HG03442 (cell line): ENCODE data around the gene ZNF341.
"Not testable (repeated sequence)": the region's sequence is repeated elsewhere in the genome, so short reads cannot be mapped to it uniquely, and the experiment has no call there.

ENCODE experiments used
- ATAC-seq: cut with Tn5 transposase; IDR thresholded peaks from one replicate; pipeline ENCODE4 v1.9.1; 2021; ENCODE audit warnings: mild to moderate bottlenecking, moderate library complexity; ENCODE audit not compliant: unreplicated experiment

Gene ZNF341

DNA sequence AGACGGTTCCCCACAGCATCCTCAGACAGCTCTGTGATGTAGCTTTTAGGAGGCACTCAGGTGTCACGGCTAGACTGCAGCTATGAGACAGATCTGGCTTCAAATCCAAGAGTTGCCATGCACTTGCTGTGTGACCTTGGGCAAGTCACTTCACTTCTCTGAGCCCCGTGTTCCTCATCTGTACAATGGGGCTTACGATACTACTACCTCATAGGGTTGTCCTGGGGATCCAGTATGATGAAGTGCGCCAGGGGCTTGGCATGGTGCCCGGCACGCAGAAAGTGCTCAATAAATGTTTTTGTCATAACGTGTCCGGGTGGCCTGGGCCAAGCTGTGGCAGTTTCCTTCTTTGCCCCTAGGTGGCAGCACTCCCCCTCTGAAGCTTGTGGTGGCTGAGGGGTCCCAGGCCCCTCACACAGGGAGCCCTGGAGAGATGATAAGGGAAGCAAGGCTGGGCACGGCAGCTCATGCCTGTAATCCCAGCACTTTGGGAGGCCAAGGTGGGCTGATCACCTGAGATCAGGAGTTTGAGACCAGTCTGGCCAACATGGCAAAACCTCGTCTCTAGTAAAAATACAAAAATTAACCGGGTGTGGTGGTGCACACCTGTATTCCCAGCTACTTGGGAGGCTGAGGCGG, 60.3 kb downstream of the ZNF341 start:
- ATAC-seq = no peak

DNA sequence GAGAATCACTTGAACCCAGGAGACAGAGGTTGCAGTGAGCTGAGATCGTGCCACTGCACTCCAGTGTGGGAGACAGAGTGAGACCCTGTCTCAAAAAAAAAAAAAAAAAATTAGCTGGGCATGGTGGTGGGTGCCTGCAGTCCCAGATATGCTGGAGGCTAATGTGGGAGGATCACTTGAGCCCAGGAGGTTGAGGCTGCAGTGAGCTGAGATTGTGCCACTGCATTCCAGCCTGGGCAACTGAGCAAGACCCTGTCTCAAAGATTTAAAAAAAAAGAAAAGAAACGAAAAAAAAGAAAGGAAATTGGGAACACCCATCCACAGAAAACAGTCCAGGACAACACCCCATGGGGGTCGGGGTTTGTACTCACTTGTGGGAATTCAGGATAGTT, 60.8 kb downstream of the ZNF341 start:
- not testable (repeated sequence) for ATAC-seq

DNA sequence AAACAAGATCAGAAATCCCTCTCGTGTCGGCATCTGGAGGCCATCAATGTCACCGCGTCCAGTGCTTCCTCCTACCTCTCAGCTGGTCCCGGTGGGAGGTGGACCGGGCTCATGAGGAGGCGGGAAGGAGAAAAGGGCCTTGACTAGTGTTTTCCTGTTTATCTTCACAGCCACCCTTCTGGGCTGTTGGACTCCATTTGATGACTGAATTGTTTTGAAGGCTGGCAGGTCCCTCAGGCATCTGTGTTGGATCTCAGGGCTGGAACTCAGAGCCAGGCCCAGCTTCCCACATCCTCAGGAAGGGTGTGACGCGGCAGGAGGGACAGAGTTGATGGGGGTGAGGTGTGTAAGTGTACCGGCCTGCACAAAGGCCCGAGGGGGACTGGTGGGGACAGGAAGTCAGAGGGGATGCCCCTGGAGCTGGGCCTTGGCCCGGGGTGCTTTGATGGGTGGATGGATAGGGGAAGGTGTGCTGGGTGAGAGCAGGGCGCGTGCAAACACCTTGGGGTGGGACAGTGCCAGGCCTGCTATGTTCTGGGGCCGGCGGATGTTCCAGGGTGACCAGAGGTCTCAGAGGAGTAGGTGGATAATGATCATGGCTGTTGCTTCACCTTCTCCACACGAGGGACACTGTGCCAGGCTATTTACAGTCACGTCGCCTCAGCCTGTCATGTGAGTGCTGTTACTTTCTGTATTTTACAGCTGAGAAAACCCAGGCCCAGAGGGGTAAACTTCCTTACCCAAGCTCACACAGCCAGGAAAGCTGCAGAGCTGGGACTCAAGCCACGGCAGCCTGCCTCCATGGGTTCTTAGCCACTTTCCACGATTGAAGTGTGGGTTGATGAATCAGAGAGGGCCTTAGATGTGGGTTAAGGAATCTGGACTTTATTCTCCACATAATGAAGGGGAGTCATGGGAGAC, 61.5 kb downstream of the ZNF341 start:
- ATAC-seq = no peak

DNA sequence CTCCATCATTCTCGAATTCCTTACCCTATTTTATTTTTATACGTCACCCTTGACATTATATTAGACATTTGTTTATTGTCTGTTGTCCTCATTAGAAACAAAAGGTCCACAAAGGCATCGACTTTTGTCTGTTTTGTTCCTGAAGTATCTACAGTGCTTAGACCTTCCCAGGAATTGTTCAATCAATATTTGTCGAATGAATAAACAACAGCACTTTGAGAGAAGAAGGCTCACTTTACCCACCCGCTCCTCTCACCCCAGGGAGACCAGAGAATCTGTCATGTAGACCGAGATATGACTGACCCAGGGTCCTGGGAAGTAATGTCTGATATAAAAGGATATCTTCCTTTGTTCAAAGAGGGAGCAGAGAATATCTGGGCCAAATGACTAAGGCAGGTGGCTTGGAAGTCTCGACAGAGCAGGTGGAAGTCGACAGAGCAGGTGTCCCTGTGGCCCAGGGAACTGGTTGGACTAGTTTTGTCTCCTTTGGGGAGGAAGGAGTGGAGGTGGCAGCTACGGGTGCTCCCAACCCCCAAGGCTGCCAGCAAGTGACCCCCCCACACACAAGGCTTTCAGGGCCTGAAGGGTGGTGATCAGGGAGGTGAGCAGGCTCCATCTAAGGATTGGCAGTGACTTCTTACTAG, 64.6 kb downstream of the ZNF341 start:
- ATAC-seq = no peak

- ATAC-seq = no peak
Observed at GRCh38 chr20:33796907-33797544, 65.2 kb downstream of the ZNF341 start.

DNA sequence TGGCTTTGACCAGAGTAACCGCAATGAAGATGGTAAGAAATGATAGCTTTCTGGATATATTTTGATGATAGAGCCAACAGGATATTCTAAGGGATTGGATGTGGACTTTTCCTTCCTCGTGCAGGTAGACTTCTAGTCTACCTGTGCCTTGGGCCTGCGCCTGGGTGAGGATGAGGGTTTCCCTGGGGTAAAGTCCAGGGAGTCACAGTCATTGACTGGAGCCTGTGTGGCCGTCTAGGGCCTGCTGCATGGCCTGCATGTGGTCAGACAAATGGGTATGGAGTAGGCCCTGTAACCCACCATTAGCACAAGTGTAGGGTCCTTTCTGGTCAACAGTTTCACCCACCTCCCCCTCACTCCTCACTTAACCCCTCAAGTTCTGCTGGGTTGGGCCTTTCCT, 66.6 kb downstream of the ZNF341 start:
- ATAC-seq = no peak

GRCh38 chr20:33803921-33804337, 72.1 kb downstream of the ZNF341 start:
- ATAC-seq = no peak

DNA sequence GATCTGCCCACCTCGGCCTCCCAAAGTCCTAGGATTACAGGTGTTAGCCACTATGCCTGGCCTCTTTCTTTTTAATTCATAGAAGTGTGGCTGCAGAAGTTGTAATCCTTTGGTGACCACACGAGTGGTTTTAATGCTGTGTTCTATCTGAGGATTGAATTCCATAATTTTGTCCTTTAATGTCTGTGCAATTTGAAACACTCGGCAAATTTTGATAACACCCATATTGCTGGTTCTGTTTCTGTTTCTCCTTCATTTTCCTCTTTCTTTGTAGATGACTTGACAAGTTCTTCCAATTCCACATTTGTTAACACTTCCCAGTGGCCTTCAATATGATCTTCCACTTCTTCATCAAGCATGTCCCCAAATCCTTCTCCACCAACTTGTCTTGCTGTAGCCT, 76.6 kb downstream of the ZNF341 start:
- ATAC-seq = no peak

DNA sequence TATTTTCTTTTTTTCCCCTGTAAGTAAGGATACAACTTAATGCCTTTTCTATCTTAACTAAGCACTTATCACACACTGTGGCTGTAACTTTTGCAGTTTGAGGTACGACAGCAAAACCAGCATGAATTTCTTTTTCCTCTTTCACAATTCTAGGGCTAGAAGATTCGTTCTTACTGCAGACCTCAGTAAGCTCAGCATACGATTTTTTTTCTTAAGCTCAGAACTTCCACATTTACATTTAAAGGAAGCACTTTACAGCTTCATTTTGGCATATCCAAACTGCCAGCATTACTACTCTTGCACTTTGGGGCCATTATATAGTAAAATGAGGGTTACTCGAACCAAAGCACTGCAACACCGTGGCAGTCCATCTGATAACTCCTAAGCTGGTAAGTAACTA, 78.5 kb downstream of the ZNF341 start:
- no peak for ATAC-seq

DNA sequence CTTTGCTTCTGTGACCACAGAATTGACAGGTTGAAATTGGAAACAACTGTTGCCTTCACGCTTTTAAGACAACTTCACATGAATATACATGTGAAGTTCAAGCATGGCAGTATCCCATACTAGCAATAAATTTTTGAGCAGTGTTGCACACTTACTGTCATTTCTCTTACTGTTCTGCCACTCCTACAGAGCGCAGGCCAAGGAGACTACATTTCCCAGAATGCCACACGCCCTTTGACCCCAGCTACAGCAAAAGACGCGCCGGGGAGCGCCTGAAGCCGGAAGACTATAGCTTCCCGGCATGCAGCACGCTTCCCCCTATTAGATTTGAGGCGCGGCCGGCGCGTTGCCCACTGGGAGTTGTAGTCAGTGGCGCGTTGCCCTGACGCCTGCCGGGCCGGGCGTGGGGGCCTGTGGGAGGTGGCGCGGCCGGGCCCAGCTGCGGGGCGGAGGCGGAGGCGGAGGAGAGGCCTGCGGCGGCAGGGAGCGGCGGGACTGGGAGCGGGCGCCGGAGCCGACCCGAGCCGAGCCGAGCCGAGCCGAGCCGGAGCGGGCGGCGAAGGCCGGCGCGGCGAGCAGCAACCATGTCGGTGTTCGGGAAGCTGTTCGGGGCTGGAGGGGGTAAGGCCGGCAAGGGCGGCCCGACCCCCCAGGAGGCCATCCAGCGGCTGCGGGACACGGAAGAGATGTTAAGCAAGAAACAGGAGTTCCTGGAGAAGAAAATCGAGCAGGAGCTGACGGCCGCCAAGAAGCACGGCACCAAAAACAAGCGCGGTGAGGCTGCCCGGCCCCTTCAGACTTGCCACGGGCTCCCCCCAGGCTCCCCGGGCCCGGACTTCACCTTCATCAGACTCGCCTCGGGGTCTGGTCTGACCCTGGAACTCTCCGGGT, 79.3 kb downstream of the ZNF341 start, which contains the start of gene CHMP4B:
Gene CHMP4B, plus strand, starts transcription at position 464 of the 891 bp plus-strand sequence. Its CDS starts 121 bp downstream, at position 585.
- ATAC-seq = peak; percentile 95

GRCh38 chr20:33811776-33812151, 80.0 kb downstream of the ZNF341 start:
- ATAC-seq = no peak

DNA sequence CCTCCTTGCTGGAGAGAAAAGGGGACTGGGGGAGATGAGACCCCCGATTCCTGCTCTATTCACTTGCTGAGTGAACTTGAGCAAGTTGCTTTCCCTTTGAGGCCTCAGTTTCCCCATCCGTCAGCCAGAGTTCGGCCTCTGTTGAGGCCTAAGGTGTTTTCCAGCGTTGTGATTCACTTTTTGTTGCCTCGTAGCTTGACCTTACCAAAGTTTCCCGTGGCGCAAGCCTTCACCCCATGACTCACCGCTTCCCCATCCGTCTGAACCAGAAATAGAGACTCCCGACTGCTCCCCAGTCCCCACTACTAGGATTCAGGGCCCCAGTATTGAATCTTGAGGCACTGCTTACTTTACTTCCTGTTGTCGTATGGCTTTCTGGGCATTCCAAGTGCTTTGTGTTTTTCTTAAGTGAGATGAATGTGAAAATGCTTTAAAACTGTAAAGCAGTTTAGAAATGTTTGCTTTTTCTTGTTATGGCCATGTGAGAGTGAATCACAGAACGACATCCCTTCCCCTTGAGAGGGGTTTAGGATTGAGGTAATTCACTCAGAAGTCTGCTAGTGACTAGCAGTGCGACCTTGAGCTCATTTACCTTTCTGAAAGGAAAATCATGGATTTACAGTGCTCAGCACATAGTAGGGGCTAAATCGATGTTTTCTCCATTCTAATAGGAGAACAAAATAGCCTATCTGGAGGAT, 80.5 kb downstream of the ZNF341 start:
- ATAC-seq = no peak

GRCh38 chr20:33812908-33813462, 81.2 kb downstream of the ZNF341 start:
- no peak for ATAC-seq

GRCh38 chr20:33814238-33814712, 82.5 kb downstream of the ZNF341 start:
- ATAC-seq = no peak

DNA sequence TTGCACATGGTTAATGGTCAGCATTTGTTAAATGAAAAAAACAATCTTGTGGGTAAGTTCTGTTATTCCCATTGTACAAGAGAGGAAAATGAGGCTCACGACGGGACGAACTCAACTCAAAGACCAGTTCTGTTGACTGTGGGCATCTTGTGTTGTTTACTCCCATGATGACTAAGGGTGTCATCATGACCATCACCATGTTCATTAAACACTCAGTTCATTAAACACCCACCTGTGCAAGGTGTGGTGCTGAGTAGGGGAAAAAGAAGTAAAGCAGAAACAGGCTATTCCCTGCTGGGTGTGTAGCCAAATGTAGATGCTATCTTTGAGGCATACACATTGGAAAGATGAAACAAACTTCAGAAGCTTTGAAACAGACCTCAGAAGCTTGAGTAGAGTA, 83.9 kb downstream of the ZNF341 start:
- ATAC-seq = no peak

DNA sequence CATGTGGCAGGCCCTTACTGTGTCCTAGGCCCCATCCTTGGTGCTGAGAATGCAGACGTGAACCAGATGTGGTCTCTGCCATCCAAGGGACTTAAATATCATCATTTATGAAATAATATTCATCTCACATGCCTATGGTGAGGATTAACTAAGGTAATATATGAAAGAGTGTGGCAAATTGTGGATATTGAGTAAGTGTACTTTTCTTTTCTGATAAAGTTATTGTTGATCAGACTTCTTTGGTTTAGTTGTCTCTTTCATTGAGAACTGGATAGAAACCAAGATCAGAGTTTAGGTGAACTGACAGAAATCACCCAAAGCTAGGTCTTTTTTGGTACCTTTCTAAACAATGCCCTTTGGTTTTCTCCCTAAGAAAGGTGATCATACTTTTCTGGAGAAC, 84.4 kb downstream of the ZNF341 start:
- no peak for ATAC-seq

- ATAC-seq = no peak
Observed at GRCh38 chr20:33817411-33817810, 85.6 kb downstream of the ZNF341 start.

GRCh38 chr20:33819456-33819855, 87.7 kb downstream of the ZNF341 start:
- no peak for ATAC-seq

DNA sequence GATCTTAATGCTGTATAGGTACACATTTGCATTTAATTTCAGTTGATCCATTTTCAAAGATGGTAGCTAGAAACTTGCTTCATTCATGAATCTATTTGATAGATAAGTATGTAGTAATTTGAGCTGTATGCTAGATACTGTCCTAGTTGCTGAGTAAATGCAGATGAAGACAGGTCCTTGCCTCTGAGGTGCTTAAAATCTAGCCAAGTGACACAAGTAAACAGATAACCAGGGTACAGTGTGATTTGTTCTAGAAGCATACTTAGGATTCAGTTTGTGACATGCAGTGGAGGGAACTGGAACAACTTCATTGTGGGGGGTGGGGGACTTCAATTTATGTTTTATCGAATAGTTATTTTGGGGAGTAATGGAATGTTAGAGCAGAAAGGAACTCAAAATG, 88.6 kb downstream of the ZNF341 start:
- ATAC-seq = no peak
